Measurements from ENCODE around the gene LIPA.

LIPA gene

GRCh38 chr10:89228146-89228545 is 23.4 kb downstream of the LIPA start:
- Histone ChIP-seq H3K4me2 (ENCODE audit: low read depth, low read length, poor library complexity, severe bottlenecking) (no peak overlapping the region), H3K36me3 (ENCODE audit: insufficient read depth, low read length) (peaks cover 5% of the 10 kb centered on the region; the same call in 1 of the 2 replicates)
- TF ChIP-seq EZH2phosphoT487 (IDR thresholded peaks at IDR 0.05; ENCODE audit: borderline replicate concordance) (no peak), CTCF (conservative IDR thresholded peaks at IDR 0.05; ENCODE audit: low read length) (no peak)

GRCh38 chr10:89226891-89227290 is 24.7 kb downstream of the LIPA start:
- Histone ChIP-seq H3K9ac (ENCODE audit: low read depth, low read length, poor library complexity, severe bottlenecking) (no peak overlapping the region), H3K9me2 (replicated peaks; ENCODE audit: low read depth, low read length) (no peaks in the 10 kb centered on the region), H3K9me3 (ENCODE audit: insufficient read depth, low read depth, low read length) (no peaks in the 10 kb centered on the region; the same call in 1 of the 2 replicates), H3K4me1 (ENCODE audit: insufficient read depth, low read length, poor library complexity, severe bottlenecking) (no peaks in the 10 kb centered on the region), H3F3A (ENCODE audit: low read depth) (no peaks in the 10 kb centered on the region), H3K4me3 (ENCODE audit: low read length, poor library complexity, severe bottlenecking) (no peak overlapping the region), H4K20me1 (ENCODE audit: insufficient read depth, low read length, poor library complexity, severe bottlenecking) (no peaks in the 10 kb centered on the region), H3K4me2 (ENCODE audit: low read depth, low read length, poor library complexity, severe bottlenecking) (no peak overlapping the region), H3K27me3 (ENCODE audit: insufficient read depth, low read length, poor library complexity, severe bottlenecking) (no peaks in the 10 kb centered on the region), H2AFZ (ENCODE audit: low read length) (no peak overlapping the region), H3K36me3 (ENCODE audit: insufficient read depth, low read length) (peaks cover 5% of the 10 kb centered on the region; the same call in 1 of the 2 replicates), H3K79me2 (ENCODE audit: insufficient read depth, low read length) (no peaks in the 10 kb centered on the region)
- no peak for TF ChIP-seq EZH2phosphoT487 (IDR thresholded peaks at IDR 0.05; ENCODE audit: borderline replicate concordance)
- no peak for TF ChIP-seq CTCF (conservative IDR thresholded peaks at IDR 0.05; ENCODE audit: low read length)

More at GRCh38 chr10:89228146-89228545, 23.4 kb downstream of the LIPA start:
- no peaks in the 10 kb centered on the region; the same call in 1 of the 2 replicates for H3K9me3 ChIP-seq (ENCODE audit: insufficient read depth, low read depth, low read length)
- H3K4me1 ChIP-seq (ENCODE audit: insufficient read depth, low read length, poor library complexity, severe bottlenecking): no peaks in the 10 kb centered on the region
- no peaks in the 10 kb centered on the region for H3F3A ChIP-seq (ENCODE audit: low read depth)
- no peaks in the 10 kb centered on the region for H4K20me1 ChIP-seq (ENCODE audit: insufficient read depth, low read length, poor library complexity, severe bottlenecking)
- H3K9me2 ChIP-seq (replicated peaks; ENCODE audit: low read depth, low read length): no peaks in the 10 kb centered on the region
- no peaks in the 10 kb centered on the region for H3K79me2 ChIP-seq (ENCODE audit: insufficient read depth, low read length)
- H3K27me3 ChIP-seq (ENCODE audit: insufficient read depth, low read length, poor library complexity, severe bottlenecking): no peaks in the 10 kb centered on the region
- H3K4me3 ChIP-seq (ENCODE audit: low read length, poor library complexity, severe bottlenecking): no peak overlapping the region
- H3K9ac ChIP-seq (ENCODE audit: low read depth, low read length, poor library complexity, severe bottlenecking): no peak overlapping the region
- no peak overlapping the region for H2AFZ ChIP-seq (ENCODE audit: low read length)

GRCh38 chr10:89224739-89225443 is 26.7 kb downstream of the LIPA start:
- Histone ChIP-seq H3K36me3 (ENCODE audit: insufficient read depth, low read length) (peaks cover 8% of the 10 kb centered on the region; the same call in 1 of the 2 replicates), H3K9ac (ENCODE audit: low read depth, low read length, poor library complexity, severe bottlenecking) (no peak overlapping the region), H2AFZ (ENCODE audit: low read length) (no peak overlapping the region), H3F3A (ENCODE audit: low read depth) (no peaks in the 10 kb centered on the region), H4K20me1 (ENCODE audit: insufficient read depth, low read length, poor library complexity, severe bottlenecking) (no peaks in the 10 kb centered on the region), H3K9me2 (replicated peaks; ENCODE audit: low read depth, low read length) (no peaks in the 10 kb centered on the region), H3K9me3 (ENCODE audit: insufficient read depth, low read depth, low read length) (no peaks in the 10 kb centered on the region; the same call in 1 of the 2 replicates), H3K27me3 (ENCODE audit: insufficient read depth, low read length, poor library complexity, severe bottlenecking) (no peaks in the 10 kb centered on the region), H3K79me2 (ENCODE audit: insufficient read depth, low read length) (no peaks in the 10 kb centered on the region), H3K4me2 (ENCODE audit: low read depth, low read length, poor library complexity, severe bottlenecking) (no peak overlapping the region), H3K4me1 (ENCODE audit: insufficient read depth, low read length, poor library complexity, severe bottlenecking) (no peaks in the 10 kb centered on the region), H3K4me3 (ENCODE audit: low read length, poor library complexity, severe bottlenecking) (no peak overlapping the region)
- no peak for TF ChIP-seq CTCF (conservative IDR thresholded peaks at IDR 0.05; ENCODE audit: low read length)
- TF ChIP-seq EZH2phosphoT487 (IDR thresholded peaks at IDR 0.05; ENCODE audit: borderline replicate concordance): no peak

All from Loucy (cell line).